Endothelial cell of umbilical vein (primary cell): ENCODE data around the gene STK38L. TPM values are rescaled to one million over a fixed set of nuclear protein-coding genes. Genes with fewer than 3 reads are reported as not detected.

Source experiments
- BruUV-seq: library from RNA; stranded (reverse); fragments of 400-500 nt; replicated peaks from 2 replicates; lab custom pipeline; 2021; lab: Mats Ljungman, UMichigan
- CTCF ChIA-PET: fragments of 300-600, 350-600 bp; sonication (Branson Sonifier 250); formaldehyde crosslinking; loops from one replicate; lab custom pipeline; 2021; ENCODE audit warnings: antibody characterized with exemption, inconsistent platforms; lab: Charles Lee
- POLR2A ChIA-PET: fragments of 300-600, 350-600 bp; sonication (Branson Sonifier 250); formaldehyde crosslinking; loops from one replicate; lab custom pipeline; 2021; ENCODE audit warnings: antibody characterized with exemption, inconsistent platforms; lab: Charles Lee
- DNase-seq: peaks from one replicate; pipeline ENCODE4 v3.0.0-alpha.2; 2011; ENCODE audit warnings: low read depth, low spot score
- FAIRE-seq: peaks from 2 replicates; lab custom pipeline; 2011; peaks lifted over from hg19 to GRCh38; lab: Jason Lieb, UNC
- H2AFZ ChIP-seq: 2 replicates; pipeline ENCODE4 v1.6.0; 2012; ENCODE audit warnings: low read depth, low read length, control low read depth, inconsistent platforms
- H3K27ac ChIP-seq: 2 replicates; pipeline ENCODE4 v1.5.1; 2011; ENCODE audit warnings: low read depth, mild to moderate bottlenecking, control low read depth, low read length, moderate library complexity; ENCODE audit not compliant: insufficient read depth
- H3K27me3 ChIP-seq, 2 experiments: 2 replicates each; pipeline versions ENCODE4 v1.6.0 to v1.6.1; 2011; ENCODE audit warnings: low read length in 2 of 2, mixed read lengths in 1 of 2; ENCODE audit not compliant: control insufficient read depth in 2 of 2, insufficient read depth in 2 of 2
- H3K36me3 ChIP-seq, 2 experiments: 2 replicates in 1 of 2; 3 replicates in 1 of 2; pipeline ENCODE4 v1.5.1; 2011; ENCODE audit warnings: low read length in 2 of 2, mild to moderate bottlenecking in 1 of 2, moderate library complexity in 1 of 2; ENCODE audit not compliant: control insufficient read depth in 2 of 2, insufficient read depth in 2 of 2; ENCODE audit errors: extremely low read depth in 1 of 2
- H3K4me1 ChIP-seq: 3 replicates; pipeline ENCODE4 v1.5.1; 2011; ENCODE audit warnings: mild to moderate bottlenecking, low read length; ENCODE audit not compliant: control insufficient read depth, insufficient read depth; ENCODE audit errors: extremely low read depth
- H3K4me2 ChIP-seq: 2 replicates; pipeline ENCODE4 v1.6.1; 2011; ENCODE audit warnings: low read length, control low read depth, mixed read lengths; ENCODE audit not compliant: insufficient read depth
- H3K4me3 ChIP-seq, 3 experiments: fragments of 200-600 bp in 1 of 3; sonication (generic), shearing (Covaris generic) in 1 of 3; replicated peaks in 1 of 3; 2 replicates each; pipeline ENCODE4 v1.5.1; 2011 to 2016; ENCODE audit warnings: control low read depth in 3 of 3, low read length in 3 of 3, mild to moderate bottlenecking in 2 of 3, inconsistent platforms in 1 of 3, low read depth in 1 of 3, moderate library complexity in 1 of 3; ENCODE audit not compliant: insufficient read depth in 1 of 3
- H3K79me2 ChIP-seq: 2 replicates; pipeline ENCODE4 v1.6.0; 2012; ENCODE audit warnings: low read length, inconsistent platforms; ENCODE audit not compliant: control insufficient read depth, insufficient read depth
- H3K9ac ChIP-seq: replicated peaks from 2 replicates; pipeline ENCODE3; 2011; ENCODE audit warnings: low read length, control low read depth; ENCODE audit not compliant: insufficient read depth; ENCODE audit errors: extremely low read depth
- H3K9me1 ChIP-seq: replicated peaks from 3 replicates; pipeline ENCODE4 v1.6.0; 2011; ENCODE audit warnings: mild to moderate bottlenecking, low read length; ENCODE audit not compliant: control insufficient read depth, insufficient read depth; ENCODE audit errors: extremely low read depth
- H3K9me3 ChIP-seq: replicated peaks from 2 replicates; pipeline ENCODE4 v1.5.1; 2012; ENCODE audit warnings: low read length, inconsistent platforms; ENCODE audit not compliant: control insufficient read depth, insufficient read depth
- H4K20me1 ChIP-seq: replicated peaks from 2 replicates; pipeline ENCODE3; 2011; ENCODE audit warnings: mild to moderate bottlenecking, low read length; ENCODE audit not compliant: control insufficient read depth, insufficient read depth; ENCODE audit errors: extremely low read depth
- EZH2 ChIP-seq: IDR thresholded peaks from 2 replicates; pipeline ENCODE4 v1.6.1; 2012; ENCODE audit warnings: borderline replicate concordance, low read depth, mild to moderate bottlenecking, moderate library complexity, low read length, inconsistent platforms; ENCODE audit not compliant: severe bottlenecking
- FOS ChIP-seq: IDR thresholded peaks from 2 replicates; pipeline ENCODE4 v1.6.1; 2011; ENCODE audit warnings: mild to moderate bottlenecking, low read length, moderate library complexity, borderline replicate concordance; ENCODE audit not compliant: insufficient read depth
- GATA2 ChIP-seq: IDR thresholded peaks from 2 replicates; pipeline ENCODE4 v1.7.0; 2011; ENCODE audit warnings: low read depth, mild to moderate bottlenecking, moderate library complexity, mixed read lengths, low read length; ENCODE audit not compliant: insufficient read length, insufficient read depth
- JUN ChIP-seq: IDR thresholded peaks from 2 replicates; pipeline ENCODE4 v1.6.1; 2011; ENCODE audit warnings: borderline replicate concordance, low read depth; ENCODE audit not compliant: insufficient read length, insufficient read depth
- MYC ChIP-seq: IDR thresholded peaks from one replicate; pipeline ENCODE4 v1.6.1; 2011; ENCODE audit warnings: mild to moderate bottlenecking, low read depth, low read length
- POLR2A ChIP-seq: IDR thresholded peaks from 2 replicates; pipeline ENCODE4 v1.6.1; 2012; ENCODE audit warnings: low read depth, mild to moderate bottlenecking, control low read depth, low read length
- POLR2AphosphoS5 ChIP-seq: IDR thresholded peaks from 2 replicates; pipeline ENCODE4 v1.6.1; 2012; ENCODE audit warnings: low read depth, mild to moderate bottlenecking, control low read depth, low read length, moderate library complexity; ENCODE audit not compliant: insufficient read depth
- dilution Hi-C: fragments of 300-500 bp; cut with MboI; formaldehyde crosslinking; loops from one replicate; pipeline ENCODE4 v1.15.0; 2019; ENCODE audit warnings: low sequenced_read_pairs; ENCODE audit not compliant: extremely low pct_ligation_motif_present
- intact Hi-C: fragments of 100-400 bp; cut with micrococcal nuclease; formaldehyde crosslinking; loops from one replicate; pipeline ENCODE4 v1.10.0; 2022
- polyA plus RNA-seq, 4 experiments: library from polyadenylated mRNA; depleted of rRNA in 3 of 4; stranded (reverse) in 3 of 4; unstranded in 1 of 4; fragments of >200 nt; gene quantifications; 2 replicates each; pipeline versions ENCODE4 v1.2.1 to v1.2.3, GENCODE V29; 2011 to 2012; ENCODE audit warnings: missing spikeins in 1 of 4
- total RNA-seq: library from RNA; stranded (reverse); gene quantifications from 2 replicates; pipeline ENCODE4 v1.2.3, GENCODE V29; 2021
- TF ChIP-seq, protein P1 (sequence below): IDR thresholded peaks from 2 replicates; pipeline ENCODE4 v1.6.1; 2011; ENCODE audit not compliant: insufficient read depth, insufficient read length
- TF ChIP-seq, protein P2 (sequence below), 2 donors: IDR thresholded peaks; 1 replicate in 1 of 2; 2 replicates in 1 of 2; pipeline ENCODE4 v1.5.1; 2011; ENCODE audit warnings: low read length in 2 of 2, mild to moderate bottlenecking in 2 of 2, moderate library complexity in 2 of 2, control low read depth in 1 of 2, inconsistent platforms in 1 of 2, low read depth in 1 of 2; ENCODE audit not compliant: insufficient read depth in 1 of 2; ENCODE audit errors: extremely low read depth in 1 of 2

STK38L gene
- total and polyA plus RNA-seq, 2 donors (not counting 3 experiments of a cell fraction or from before 2014, with no cell fraction given) = 14.7 to 58.4 TPM

DNA sequence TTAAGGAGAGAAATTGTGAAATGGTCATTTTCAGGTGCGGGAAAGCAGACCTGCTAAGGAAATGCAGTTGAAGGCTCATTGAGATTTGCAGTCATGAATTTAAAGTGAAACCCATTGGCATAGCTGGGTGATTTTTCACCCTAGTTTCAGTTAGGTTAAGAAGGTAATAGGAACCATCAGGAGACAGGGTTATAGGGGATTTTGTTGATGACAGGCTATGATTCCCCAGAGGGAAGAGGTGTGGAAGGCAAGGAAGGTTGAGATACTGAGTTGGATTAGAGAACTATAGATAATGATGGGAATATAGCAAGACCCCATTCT is 65.9 kb downstream of the STK38L start:
- DNase-seq (no peak), FAIRE-seq (no peak)
- Histone ChIP-seq H3K4me2 (no peak overlapping the region), H4K20me1 (no peaks in the 10 kb centered on the region), H2AFZ (no peak overlapping the region), H3K9me1 (no peaks in the 10 kb centered on the region), H3K4me3 (no peak overlapping the region), H3K27me3 (no peaks in the 10 kb centered on the region), H3K4me1 (peaks cover under 1% of the 10 kb centered on the region), H3K79me2 (no peaks in the 10 kb centered on the region), H3K36me3 (peaks cover 4 to 8% of the 10 kb centered on the region in 2 experiments), H3K9me3 (no peaks in the 10 kb centered on the region), H3K9ac (no peak overlapping the region), H3K27ac (no peak overlapping the region)
- ChIA-PET POLR2A (no interaction called here), CTCF (interaction anchor here (1.6 to 2.0 kb wide), 2 partner anchors 40 to 294 kb away, joined by 3 to 7 read pairs; no protein-coding TSS in a partner anchor)
- intact Hi-C loops (loop anchor here (10.0 kb wide), 1 partner anchor 455 kb away; no protein-coding TSS in a partner anchor), dilution Hi-C loops (no loop called here)
- no TSS peak for BruUV-seq
- TF ChIP-seq, protein P1, sequence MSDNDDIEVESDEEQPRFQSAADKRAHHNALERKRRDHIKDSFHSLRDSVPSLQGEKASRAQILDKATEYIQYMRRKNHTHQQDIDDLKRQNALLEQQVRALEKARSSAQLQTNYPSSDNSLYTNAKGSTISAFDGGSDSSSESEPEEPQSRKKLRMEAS = no peak
- TF ChIP-seq POLR2A = no peak
- no peak for TF ChIP-seq POLR2AphosphoS5
- no peak for TF ChIP-seq MYC
- no peak for TF ChIP-seq EZH2
- TF ChIP-seq JUN = no peak
- no peak for TF ChIP-seq FOS
- TF ChIP-seq, protein P2, sequence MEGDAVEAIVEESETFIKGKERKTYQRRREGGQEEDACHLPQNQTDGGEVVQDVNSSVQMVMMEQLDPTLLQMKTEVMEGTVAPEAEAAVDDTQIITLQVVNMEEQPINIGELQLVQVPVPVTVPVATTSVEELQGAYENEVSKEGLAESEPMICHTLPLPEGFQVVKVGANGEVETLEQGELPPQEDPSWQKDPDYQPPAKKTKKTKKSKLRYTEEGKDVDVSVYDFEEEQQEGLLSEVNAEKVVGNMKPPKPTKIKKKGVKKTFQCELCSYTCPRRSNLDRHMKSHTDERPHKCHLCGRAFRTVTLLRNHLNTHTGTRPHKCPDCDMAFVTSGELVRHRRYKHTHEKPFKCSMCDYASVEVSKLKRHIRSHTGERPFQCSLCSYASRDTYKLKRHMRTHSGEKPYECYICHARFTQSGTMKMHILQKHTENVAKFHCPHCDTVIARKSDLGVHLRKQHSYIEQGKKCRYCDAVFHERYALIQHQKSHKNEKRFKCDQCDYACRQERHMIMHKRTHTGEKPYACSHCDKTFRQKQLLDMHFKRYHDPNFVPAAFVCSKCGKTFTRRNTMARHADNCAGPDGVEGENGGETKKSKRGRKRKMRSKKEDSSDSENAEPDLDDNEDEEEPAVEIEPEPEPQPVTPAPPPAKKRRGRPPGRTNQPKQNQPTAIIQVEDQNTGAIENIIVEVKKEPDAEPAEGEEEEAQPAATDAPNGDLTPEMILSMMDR (IDR thresholded peaks at IDR 0.05; ENCODE audit: extremely low read depth in 1 of 2, insufficient read depth in 1 of 2, low read depth in 1 of 2, low read length in 2 of 2) = no peak
- no peak for TF ChIP-seq GATA2
